SK-N-SH (cell line): ENCODE results near the gene SYNGR1.

ENCODE experiments used
- CHD2 ChIP-seq: fragments of 150-350 bp; IDR thresholded peaks from 2 replicates; pipeline ENCODE4 v1.6.1; 2018; ENCODE audit warnings: low read length; ENCODE audit not compliant: partially characterized antibody
- EP300 ChIP-seq, 2 experiments: IDR thresholded peaks; 2 replicates each; pipeline versions ENCODE4 v1.4.0 to v1.6.1; 2012; ENCODE audit warnings: borderline replicate concordance in 1 of 2, low read depth in 1 of 2, low read length in 1 of 2
- EZH2phosphoT487 ChIP-seq: fragments of 200-600 bp; sonication (generic); IDR thresholded peaks from 2 replicates; pipeline ENCODE4 v1.6.1; 2017; ENCODE audit warnings: low read depth, mixed run types, mild to moderate bottlenecking, antibody characterized with exemption, moderate library complexity, borderline replicate concordance
- GABPA ChIP-seq: IDR thresholded peaks from 2 replicates; pipeline ENCODE4 v1.4.0; 2012; ENCODE audit warnings: low read depth, mild to moderate bottlenecking
- NRF1 ChIP-seq: IDR thresholded peaks from 2 replicates; pipeline ENCODE4 v1.6.1; 2012; ENCODE audit warnings: low read depth, mild to moderate bottlenecking, low read length
- POLR2AphosphoS5 ChIP-seq: IDR thresholded peaks from 2 replicates; pipeline ENCODE4 v1.6.1; 2012; ENCODE audit warnings: low read depth, low read length
- SMC3 ChIP-seq: IDR thresholded peaks from 2 replicates; pipeline ENCODE4 v1.6.1; 2012; ENCODE audit warnings: low read depth, low read length, improper control_type of control experiment
- YY1 ChIP-seq: IDR thresholded peaks from 2 replicates; pipeline ENCODE4 v1.4.0; 2012; ENCODE audit warnings: low read depth, mild to moderate bottlenecking
- TF ChIP-seq, protein P1 (sequence below): IDR thresholded peaks from 2 replicates; pipeline ENCODE4 v1.4.0; 2012; ENCODE audit warnings: low read depth, borderline replicate concordance
- TF ChIP-seq, protein P2 (sequence below): fragments of 200-600 bp; sonication (generic); IDR thresholded peaks from 2 replicates; pipeline ENCODE4 v1.6.1; 2017; ENCODE audit warnings: antibody characterized with exemption, mild to moderate bottlenecking, moderate library complexity

DNA sequence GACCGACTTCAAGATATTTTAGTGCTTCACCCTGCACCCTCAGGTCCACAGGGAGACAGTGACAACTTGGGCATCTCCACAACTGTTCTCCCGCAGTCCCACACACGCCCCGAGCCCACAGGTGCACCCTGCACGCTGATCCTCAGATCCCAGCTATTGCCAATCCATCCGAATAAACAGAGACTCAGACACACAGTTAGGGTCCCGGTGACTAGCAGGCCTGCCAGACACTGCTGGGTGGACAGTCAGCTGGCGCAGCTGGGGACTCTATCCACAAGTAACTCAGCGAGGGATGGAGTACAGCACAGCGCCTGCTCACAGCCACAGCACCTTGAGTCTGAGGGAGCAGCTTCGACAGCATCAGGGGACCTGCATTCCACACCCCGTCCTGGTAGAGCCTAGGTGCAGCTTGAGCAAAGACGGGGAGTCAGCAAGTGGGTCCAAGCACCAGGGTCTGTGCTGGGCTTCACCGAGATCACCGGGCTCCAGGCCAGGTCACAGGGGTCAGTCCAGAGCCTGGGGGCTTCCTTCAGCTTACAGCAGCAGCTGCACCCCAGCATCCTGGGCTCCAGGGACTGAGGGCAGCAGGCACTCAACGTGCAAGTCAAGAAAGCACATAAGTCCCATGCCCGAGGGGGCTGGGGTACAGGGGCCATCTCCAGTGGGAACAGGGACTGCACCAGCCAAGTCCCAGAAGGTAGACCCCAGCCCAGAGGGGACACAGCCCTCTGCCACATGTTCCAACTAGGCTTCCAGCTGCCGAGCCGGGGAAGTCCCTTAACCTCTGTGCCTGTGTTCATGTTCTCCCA, 38.0 kb upstream of the SYNGR1 start:
- TF ChIP-seq NRF1 (no peak), YY1 (no peak), POLR2AphosphoS5 (no peak; the same call in 1 of the 2 replicates), SMC3 (no peak), CHD2 (no peak), GABPA (no peak), EP300 (IDR thresholded peaks at IDR 0.05; ENCODE audit: borderline replicate concordance in 1 of 2, low read depth in 1 of 2, low read length in 1 of 2) (no peak), EZH2phosphoT487 (no peak)
- TF ChIP-seq, protein P1, sequence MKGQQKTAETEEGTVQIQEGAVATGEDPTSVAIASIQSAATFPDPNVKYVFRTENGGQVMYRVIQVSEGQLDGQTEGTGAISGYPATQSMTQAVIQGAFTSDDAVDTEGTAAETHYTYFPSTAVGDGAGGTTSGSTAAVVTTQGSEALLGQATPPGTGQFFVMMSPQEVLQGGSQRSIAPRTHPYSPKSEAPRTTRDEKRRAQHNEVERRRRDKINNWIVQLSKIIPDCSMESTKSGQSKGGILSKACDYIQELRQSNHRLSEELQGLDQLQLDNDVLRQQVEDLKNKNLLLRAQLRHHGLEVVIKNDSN: no peak
- TF ChIP-seq, protein P2, sequence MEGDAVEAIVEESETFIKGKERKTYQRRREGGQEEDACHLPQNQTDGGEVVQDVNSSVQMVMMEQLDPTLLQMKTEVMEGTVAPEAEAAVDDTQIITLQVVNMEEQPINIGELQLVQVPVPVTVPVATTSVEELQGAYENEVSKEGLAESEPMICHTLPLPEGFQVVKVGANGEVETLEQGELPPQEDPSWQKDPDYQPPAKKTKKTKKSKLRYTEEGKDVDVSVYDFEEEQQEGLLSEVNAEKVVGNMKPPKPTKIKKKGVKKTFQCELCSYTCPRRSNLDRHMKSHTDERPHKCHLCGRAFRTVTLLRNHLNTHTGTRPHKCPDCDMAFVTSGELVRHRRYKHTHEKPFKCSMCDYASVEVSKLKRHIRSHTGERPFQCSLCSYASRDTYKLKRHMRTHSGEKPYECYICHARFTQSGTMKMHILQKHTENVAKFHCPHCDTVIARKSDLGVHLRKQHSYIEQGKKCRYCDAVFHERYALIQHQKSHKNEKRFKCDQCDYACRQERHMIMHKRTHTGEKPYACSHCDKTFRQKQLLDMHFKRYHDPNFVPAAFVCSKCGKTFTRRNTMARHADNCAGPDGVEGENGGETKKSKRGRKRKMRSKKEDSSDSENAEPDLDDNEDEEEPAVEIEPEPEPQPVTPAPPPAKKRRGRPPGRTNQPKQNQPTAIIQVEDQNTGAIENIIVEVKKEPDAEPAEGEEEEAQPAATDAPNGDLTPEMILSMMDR: no peak
